ENCODE data around the gene AMN.

Gene AMN

GRCh38 chr14:102898776-102899515 lies 23.5 kb upstream of the AMN start:
- DNase-seq (ENCODE audit: low read depth) = no peak

GRCh38 chr14:102899516-102899900 lies 23.0 kb upstream of the AMN start:
- DNase-seq (ENCODE audit: low read depth) = no peak

GRCh38 chr14:102900631-102901571 lies 21.6 kb upstream of the AMN start:
- DNase-seq (ENCODE audit: low read depth) = no peak

- no peak for DNase-seq (ENCODE audit: low read depth)
Observed at GRCh38 chr14:102901633-102902032, 20.8 kb upstream of the AMN start.

GRCh38 chr14:102902086-102902485 lies 20.4 kb upstream of the AMN start:
- no peak for DNase-seq (ENCODE audit: low read depth)

- DNase-seq (ENCODE audit: low read depth) = no peak
Observed at GRCh38 chr14:102902523-102903247, 19.8 kb upstream of the AMN start.

- no peak for DNase-seq (ENCODE audit: low read depth)
Observed at GRCh38 chr14:102903248-102903888, 19.1 kb upstream of the AMN start.

- no peak for DNase-seq (ENCODE audit: low read depth)
Observed at GRCh38 chr14:102903889-102904512, 18.5 kb upstream of the AMN start.

GRCh38 chr14:102905116-102906108 lies 17.1 kb upstream of the AMN start:
- DNase-seq (ENCODE audit: low read depth) = no peak

GRCh38 chr14:102906616-102907302 lies 15.7 kb upstream of the AMN start:
- DNase-seq (ENCODE audit: low read depth) = no peak

- DNase-seq (ENCODE audit: low read depth) = no peak
Observed at GRCh38 chr14:102907303-102907844, 15.1 kb upstream of the AMN start.

- no peak for DNase-seq (ENCODE audit: low read depth)
Observed at GRCh38 chr14:102907980-102908730, 14.3 kb upstream of the AMN start.

GRCh38 chr14:102908766-102909455 lies 13.6 kb upstream of the AMN start:
- DNase-seq (ENCODE audit: low read depth) = no peak

GRCh38 chr14:102909462-102909861 lies 13.0 kb upstream of the AMN start:
- DNase-seq (ENCODE audit: low read depth) = no peak

GRCh38 chr14:102909911-102910310 lies 12.6 kb upstream of the AMN start:
- DNase-seq (ENCODE audit: low read depth) = no peak

- DNase-seq (ENCODE audit: low read depth) = no peak
Observed at GRCh38 chr14:102910442-102910841, 12.0 kb upstream of the AMN start.

- no peak for DNase-seq (ENCODE audit: low read depth)
Observed at GRCh38 chr14:102911541-102911951, 10.9 kb upstream of the AMN start.

Data from ELR (cell line).